ENCODE data around the gene ITGBL1.

DNA sequence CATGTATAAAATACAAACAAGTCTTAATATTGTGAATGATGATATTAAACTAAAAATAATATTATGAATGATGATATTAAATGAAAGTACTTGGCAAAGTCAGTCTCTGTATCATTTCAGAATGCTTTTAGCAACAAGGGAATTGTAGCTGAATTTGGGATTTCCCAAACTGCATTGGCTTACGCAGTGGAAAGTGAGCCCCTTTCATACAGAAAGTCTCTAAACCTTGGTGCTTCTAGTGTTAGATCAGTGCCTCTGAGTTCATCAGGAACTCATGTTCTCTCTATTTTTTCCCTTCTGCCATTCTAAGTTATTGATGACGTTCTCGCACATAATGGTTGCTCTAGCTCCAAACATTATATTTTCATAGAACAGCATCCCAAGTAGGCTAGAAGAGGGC, 300.0 kb downstream of the ITGBL1 start:
- TF ChIP-seq EZH2phosphoT487 (IDR thresholded peaks at IDR 0.05; ENCODE audit: unreplicated experiment) = no peak
- TF ChIP-seq, protein P1, sequence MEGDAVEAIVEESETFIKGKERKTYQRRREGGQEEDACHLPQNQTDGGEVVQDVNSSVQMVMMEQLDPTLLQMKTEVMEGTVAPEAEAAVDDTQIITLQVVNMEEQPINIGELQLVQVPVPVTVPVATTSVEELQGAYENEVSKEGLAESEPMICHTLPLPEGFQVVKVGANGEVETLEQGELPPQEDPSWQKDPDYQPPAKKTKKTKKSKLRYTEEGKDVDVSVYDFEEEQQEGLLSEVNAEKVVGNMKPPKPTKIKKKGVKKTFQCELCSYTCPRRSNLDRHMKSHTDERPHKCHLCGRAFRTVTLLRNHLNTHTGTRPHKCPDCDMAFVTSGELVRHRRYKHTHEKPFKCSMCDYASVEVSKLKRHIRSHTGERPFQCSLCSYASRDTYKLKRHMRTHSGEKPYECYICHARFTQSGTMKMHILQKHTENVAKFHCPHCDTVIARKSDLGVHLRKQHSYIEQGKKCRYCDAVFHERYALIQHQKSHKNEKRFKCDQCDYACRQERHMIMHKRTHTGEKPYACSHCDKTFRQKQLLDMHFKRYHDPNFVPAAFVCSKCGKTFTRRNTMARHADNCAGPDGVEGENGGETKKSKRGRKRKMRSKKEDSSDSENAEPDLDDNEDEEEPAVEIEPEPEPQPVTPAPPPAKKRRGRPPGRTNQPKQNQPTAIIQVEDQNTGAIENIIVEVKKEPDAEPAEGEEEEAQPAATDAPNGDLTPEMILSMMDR (conservative IDR thresholded peaks at IDR 0.05; ENCODE audit: low read depth in 2 of 2) = no peak
- TF ChIP-seq POLR2AphosphoS5 (IDR thresholded peaks at IDR 0.05; ENCODE audit: low read depth) = no peak
- TF ChIP-seq, protein P2, sequence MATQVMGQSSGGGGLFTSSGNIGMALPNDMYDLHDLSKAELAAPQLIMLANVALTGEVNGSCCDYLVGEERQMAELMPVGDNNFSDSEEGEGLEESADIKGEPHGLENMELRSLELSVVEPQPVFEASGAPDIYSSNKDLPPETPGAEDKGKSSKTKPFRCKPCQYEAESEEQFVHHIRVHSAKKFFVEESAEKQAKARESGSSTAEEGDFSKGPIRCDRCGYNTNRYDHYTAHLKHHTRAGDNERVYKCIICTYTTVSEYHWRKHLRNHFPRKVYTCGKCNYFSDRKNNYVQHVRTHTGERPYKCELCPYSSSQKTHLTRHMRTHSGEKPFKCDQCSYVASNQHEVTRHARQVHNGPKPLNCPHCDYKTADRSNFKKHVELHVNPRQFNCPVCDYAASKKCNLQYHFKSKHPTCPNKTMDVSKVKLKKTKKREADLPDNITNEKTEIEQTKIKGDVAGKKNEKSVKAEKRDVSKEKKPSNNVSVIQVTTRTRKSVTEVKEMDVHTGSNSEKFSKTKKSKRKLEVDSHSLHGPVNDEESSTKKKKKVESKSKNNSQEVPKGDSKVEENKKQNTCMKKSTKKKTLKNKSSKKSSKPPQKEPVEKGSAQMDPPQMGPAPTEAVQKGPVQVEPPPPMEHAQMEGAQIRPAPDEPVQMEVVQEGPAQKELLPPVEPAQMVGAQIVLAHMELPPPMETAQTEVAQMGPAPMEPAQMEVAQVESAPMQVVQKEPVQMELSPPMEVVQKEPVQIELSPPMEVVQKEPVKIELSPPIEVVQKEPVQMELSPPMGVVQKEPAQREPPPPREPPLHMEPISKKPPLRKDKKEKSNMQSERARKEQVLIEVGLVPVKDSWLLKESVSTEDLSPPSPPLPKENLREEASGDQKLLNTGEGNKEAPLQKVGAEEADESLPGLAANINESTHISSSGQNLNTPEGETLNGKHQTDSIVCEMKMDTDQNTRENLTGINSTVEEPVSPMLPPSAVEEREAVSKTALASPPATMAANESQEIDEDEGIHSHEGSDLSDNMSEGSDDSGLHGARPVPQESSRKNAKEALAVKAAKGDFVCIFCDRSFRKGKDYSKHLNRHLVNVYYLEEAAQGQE (IDR thresholded peaks at IDR 0.05; ENCODE audit: unreplicated experiment) = no peak

All from GM23338 (cell line).